HepG2 (cell line): ENCODE data around the gene TRIM28. TPM values are rescaled to one million over a fixed set of nuclear protein-coding genes. Genes with fewer than 3 reads are reported as not detected.

Source experiments
- CEBPZ ChIP-seq: IDR thresholded peaks from 2 replicates; pipeline ENCODE4 v1.6.1; 2012; ENCODE audit warnings: low read length, improper control_type of control experiment
- DPF2 ChIP-seq: sonication (generic); formaldehyde crosslinking; IDR thresholded peaks from 2 replicates; pipeline ENCODE4 v1.4.0; 2020; ENCODE audit warnings: mild to moderate bottlenecking, low read depth, missing genetic modification reagents, borderline replicate concordance
- DZIP1 ChIP-seq: sonication (generic); formaldehyde crosslinking; IDR thresholded peaks from 2 replicates; pipeline ENCODE4 v1.5.0; 2020; ENCODE audit warnings: mild to moderate bottlenecking, missing genetic modification reagents
- ELF3 ChIP-seq: IDR thresholded peaks from 2 replicates; pipeline ENCODE4 v1.6.1; 2016; ENCODE audit warnings: missing genetic modification reagents, missing compliant biosample characterization
- EP300 ChIP-seq, 3 experiments: sonication (generic) in 1 of 3; formaldehyde crosslinking in 1 of 3; IDR thresholded peaks; 2 replicates each; pipeline versions ENCODE4 v1.5.1 to v1.6.1; 2011 to 2020; ENCODE audit warnings: low read depth in 2 of 3, low read length in 2 of 3, borderline replicate concordance in 1 of 3, improper control_type of control experiment in 1 of 3, mild to moderate bottlenecking in 1 of 3, missing genetic modification reagents in 1 of 3, moderate library complexity in 1 of 3
- FOXJ3 ChIP-seq: sonication (generic); formaldehyde crosslinking; IDR thresholded peaks from 2 replicates; pipeline ENCODE4 v1.4.0; 2020; ENCODE audit warnings: missing genetic modification reagents, mild to moderate bottlenecking, borderline replicate concordance
- GFI1 ChIP-seq: sonication (generic); formaldehyde crosslinking; IDR thresholded peaks from 2 replicates; pipeline ENCODE4 v1.5.0; 2020; ENCODE audit warnings: missing genetic modification reagents, mild to moderate bottlenecking, borderline replicate concordance
- IRF2 ChIP-seq: IDR thresholded peaks from 2 replicates; pipeline ENCODE4 v1.6.1; 2018; ENCODE audit warnings: missing genetic modification reagents, missing compliant biosample characterization
- LBX2 ChIP-seq: sonication (generic); formaldehyde crosslinking; IDR thresholded peaks from 2 replicates; pipeline ENCODE4 v1.5.0; 2020; ENCODE audit warnings: missing genetic modification reagents, mild to moderate bottlenecking, borderline replicate concordance
- PTBP1 ChIP-seq: fragments of 200-400 bp; formaldehyde crosslinking; IDR thresholded peaks from 2 replicates; pipeline ENCODE4 v1.6.1; 2018; ENCODE audit warnings: low read length, low read depth; ENCODE audit not compliant: poor library complexity, severe bottlenecking
- YY1 ChIP-seq: IDR thresholded peaks from 2 replicates; pipeline ENCODE4 v1.6.1; 2011; ENCODE audit warnings: low read length, low read depth, moderate library complexity, mild to moderate bottlenecking; ENCODE audit not compliant: insufficient read depth, insufficient replicate concordance
- ZBTB3 ChIP-seq: sonication (generic); formaldehyde crosslinking; IDR thresholded peaks from 2 replicates; pipeline ENCODE4 v1.4.0; 2020; ENCODE audit warnings: low read depth, mild to moderate bottlenecking, moderate library complexity, missing genetic modification reagents, borderline replicate concordance
- ZBTB42 ChIP-seq: sonication (generic); formaldehyde crosslinking; IDR thresholded peaks from 2 replicates; pipeline ENCODE4 v1.5.0; 2020; ENCODE audit warnings: mild to moderate bottlenecking, missing genetic modification reagents
- ZFP62 ChIP-seq: sonication (generic); formaldehyde crosslinking; IDR thresholded peaks from 2 replicates; pipeline ENCODE4 v1.4.0; 2020; ENCODE audit warnings: missing genetic modification reagents
- ZMAT3 ChIP-seq: sonication (generic); formaldehyde crosslinking; conservative IDR thresholded peaks from 2 replicates; pipeline ENCODE4 v1.7.0; 2021; ENCODE audit warnings: missing genetic modification reagents
- ZMYM3 ChIP-seq: sonication (generic); formaldehyde crosslinking; IDR thresholded peaks from 2 replicates; pipeline ENCODE4 v1.5.1; 2020; ENCODE audit warnings: mild to moderate bottlenecking, missing genetic modification reagents
- ZNF460 ChIP-seq: sonication (generic); formaldehyde crosslinking; IDR thresholded peaks from 2 replicates; pipeline ENCODE4 v1.5.1; 2020; ENCODE audit warnings: missing genetic modification reagents, mild to moderate bottlenecking, borderline replicate concordance
- ZNF530 ChIP-seq: sonication (generic); formaldehyde crosslinking; IDR thresholded peaks from 2 replicates; pipeline ENCODE4 v1.5.0; 2020; ENCODE audit warnings: low read depth, mild to moderate bottlenecking, missing genetic modification reagents
- ZNF7 ChIP-seq: IDR thresholded peaks from 2 replicates; pipeline ENCODE4 v1.6.1; 2016; ENCODE audit warnings: missing biosample characterization, missing genetic modification reagents
- ZNF703 ChIP-seq: sonication (generic); formaldehyde crosslinking; IDR thresholded peaks from 2 replicates; pipeline ENCODE4 v1.5.1; 2020; ENCODE audit warnings: missing genetic modification reagents, mild to moderate bottlenecking, moderate library complexity, borderline replicate concordance
- ZNF75D ChIP-seq: sonication (generic); formaldehyde crosslinking; IDR thresholded peaks from 2 replicates; pipeline ENCODE4 v1.8.1; 2023; ENCODE audit warnings: missing genetic modification reagents, mild to moderate bottlenecking, borderline replicate concordance
- ZNF879 ChIP-seq: sonication (generic); formaldehyde crosslinking; IDR thresholded peaks from 2 replicates; pipeline ENCODE4 v1.8.1; 2023; ENCODE audit warnings: missing genetic modification reagents
- polyA plus RNA-seq, 8 experiments: library from polyadenylated mRNA; depleted of rRNA in 3 of 8; stranded (reverse) in 7 of 8; unstranded in 1 of 8; fragments of >200 nt; fragmentation: Illumina TruSeq in 4 of 8; extraction: Trizol in 4 of 8; gene quantifications; 2 replicates each; pipeline versions ENCODE4 v1.2.1 to v1.2.3, GENCODE V29; 2011 to 2016; ENCODE audit warnings: low read depth in 4 of 8, missing spikeins in 1 of 8, mixed read lengths in 1 of 8; ENCODE audit not compliant: insufficient read depth in 1 of 8
- total RNA-seq, 5 experiments: library from RNA; depleted of rRNA; stranded (reverse); fragments of >200 nt; fragmentation: Illumina TruSeq; extraction: Trizol; gene quantifications; 2 replicates each; pipeline ENCODE4 v1.2.3, GENCODE V29; 2016; ENCODE audit warnings: low read depth in 1 of 5

The TRIM28 gene
- total and polyA plus RNA-seq, 2 of the 13 experiments (the other 11 are each of a cell fraction or from before 2014, with no cell fraction given): 361 to 439 TPM

- TF ChIP-seq ELF3 (CRISPR knock-in tag) (peak; percentile 28; the same call in 1 of the 2 replicates), ZNF75D (CRISPR knock-in tag) (no peak), ZNF530 (no peak), EP300 (IDR thresholded peaks at IDR 0.05; ENCODE audit: low read depth in 2 of 2, low read length in 2 of 2) (no peak; a peak in 1 of 4 replicates), EP300 (CRISPR knock-in tag; IDR thresholded peaks at IDR 0.05; ENCODE audit: borderline replicate concordance) (0 out of 2 replicates have a peak, but pooled peaks have one; percentile 33), ZBTB3 (CRISPR knock-in tag) (no peak; the same call in 1 of the 2 replicates), ZFP62 (0 out of 2 replicates have a peak, but pooled peaks have one; percentile 26), DZIP1 (CRISPR knock-in tag) (peak; percentile 73; the same call in 1 of the 2 replicates), GFI1 (no peak; the same call in 1 of the 2 replicates), DPF2 (CRISPR knock-in tag) (no peak), ZBTB42 (CRISPR knock-in tag) (no peak), ZNF460 (CRISPR knock-in tag) (no peak), IRF2 (no peak; the same call in 1 of the 2 replicates), LBX2 (CRISPR knock-in tag) (no peak; the same call in 1 of the 2 replicates), ZNF879 (CRISPR knock-in tag) (no peak), ZMAT3 (peak; percentile 87; the same call in 1 of the 2 replicates), FOXJ3 (CRISPR knock-in tag) (no peak), YY1 (no peak), PTBP1 (no peak), ZMYM3 (no peak), ZNF703 (CRISPR knock-in tag) (no peak), ZNF7 (CRISPR knock-in tag) (peak; percentile 60; the same call in 1 of the 2 replicates), CEBPZ (no peak)
These were observed at the start of gene TRIM28 (continued) for GRCh38 chr19:58543826-58544590.
